Measurements from ENCODE around the gene CALM1. TPM values are rescaled to one million over a fixed set of nuclear protein-coding genes. Genes with fewer than 3 reads are reported as not detected.

CALM1 gene
- total and polyA plus RNA-seq, 4 donors: 490 to 1,141 (median 1,028) TPM

DNA sequence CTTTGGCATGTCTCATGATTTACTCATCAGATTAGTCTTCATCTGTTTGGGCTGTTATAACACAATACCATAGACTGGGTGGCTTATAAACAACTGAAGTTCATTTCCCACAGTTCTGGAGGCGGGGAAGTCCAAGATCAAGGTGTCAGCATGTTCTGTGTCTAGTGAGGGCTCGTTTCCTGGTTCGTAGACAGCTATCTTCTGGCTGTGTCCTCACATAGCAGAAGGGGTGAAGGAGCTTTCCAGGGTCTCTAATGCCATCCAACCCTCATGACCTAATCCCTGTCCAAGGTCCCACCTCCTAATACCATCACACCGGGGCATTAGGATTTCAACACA lies 34.3 kb upstream of the CALM1 start:
- DNase-seq (ENCODE audit: low read depth in 4 of 6, low spot score in 6 of 6): no peak
- Histone ChIP-seq H3K4me1 (ENCODE audit: control insufficient read depth, insufficient read depth, low read length) (no peaks in the 10 kb centered on the region), H3K27ac (ENCODE audit: low read depth, low read length) (no peak overlapping the region), H3K4me3 (ENCODE audit: low read depth, low read length) (no peak overlapping the region), H3K9me3 (ENCODE audit: control insufficient read depth, insufficient read depth, low read length) (no peaks in the 10 kb centered on the region), H3K36me3 (ENCODE audit: control insufficient read depth, insufficient read depth, low read length) (no peaks in the 10 kb centered on the region), H3K27me3 (ENCODE audit: control insufficient read depth, insufficient read depth, low read length) (no peaks in the 10 kb centered on the region)
- 100% methylated on average over 2 of the region's 4 CpGs for WGBS (ENCODE audit: insufficient coverage)

GRCh38 chr14:90368946-90369721 lies 27.7 kb upstream of the CALM1 start:
- WGBS (ENCODE audit: insufficient coverage): 78% methylated on average over 1 of the region's 1 CpG
- Histone ChIP-seq H3K27ac (ENCODE audit: low read depth, low read length) (no peak overlapping the region), H3K27me3 (ENCODE audit: control insufficient read depth, insufficient read depth, low read length) (no peaks in the 10 kb centered on the region)

DNA sequence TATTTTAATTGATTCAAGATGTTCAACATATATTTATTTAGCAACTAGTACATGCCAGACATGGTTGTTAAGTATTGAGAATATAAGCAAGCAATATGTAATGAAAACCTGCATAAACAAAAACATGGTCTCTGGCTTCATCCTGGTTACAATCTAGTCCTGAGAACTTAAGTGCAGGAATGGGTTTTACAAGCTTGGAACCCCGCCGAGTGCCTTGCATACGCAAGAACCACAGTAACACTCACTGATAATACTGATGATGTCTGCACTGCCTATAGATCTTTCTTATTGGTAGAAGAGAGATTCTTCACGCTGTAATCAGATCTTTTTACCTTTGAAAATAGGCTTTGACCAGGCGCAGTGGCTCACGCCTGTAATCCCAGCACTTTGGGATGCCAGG lies 22.9 kb upstream of the CALM1 start:
- Histone ChIP-seq H3K4me3 (ENCODE audit: low read depth, low read length) (no peak overlapping the region), H3K27me3 (ENCODE audit: control insufficient read depth, insufficient read depth, low read length) (no peaks in the 10 kb centered on the region), H3K9me3 (ENCODE audit: control insufficient read depth, insufficient read depth, low read length) (no peaks in the 10 kb centered on the region), H3K4me1 (ENCODE audit: control insufficient read depth, insufficient read depth, low read length) (no peaks in the 10 kb centered on the region), H3K27ac (ENCODE audit: low read depth, low read length) (no peak overlapping the region), H3K36me3 (ENCODE audit: control insufficient read depth, insufficient read depth, low read length) (no peaks in the 10 kb centered on the region)
- no peak for DNase-seq (ENCODE audit: low read depth in 4 of 6, low spot score in 6 of 6)
- 94% methylated on average over 3 of the region's 6 CpGs for WGBS (ENCODE audit: insufficient coverage)

More at GRCh38 chr14:90368946-90369721, 27.7 kb upstream of the CALM1 start:
- H3K4me1 ChIP-seq (ENCODE audit: control insufficient read depth, insufficient read depth, low read length): no peaks in the 10 kb centered on the region
- H3K9me3 ChIP-seq (ENCODE audit: control insufficient read depth, insufficient read depth, low read length): no peaks in the 10 kb centered on the region
- H3K4me3 ChIP-seq (ENCODE audit: low read depth, low read length): no peak overlapping the region
- DNase-seq (ENCODE audit: low read depth in 4 of 6, low spot score in 6 of 6): peak in 1 of 6 donors; percentile 71
- no peaks in the 10 kb centered on the region for H3K36me3 ChIP-seq (ENCODE audit: control insufficient read depth, insufficient read depth, low read length)

GRCh38 chr14:90374813-90375212 lies 22.0 kb upstream of the CALM1 start:
- no peaks in the 10 kb centered on the region for H3K9me3 ChIP-seq (ENCODE audit: control insufficient read depth, insufficient read depth, low read length)

GRCh38 chr14:90375934-90376333 lies 20.9 kb upstream of the CALM1 start:
- no peak overlapping the region for H3K27ac ChIP-seq (ENCODE audit: low read depth, low read length)
- no CpG with 5 or more reads among the region's 4 CpGs for WGBS (ENCODE audit: insufficient coverage)
- no peaks in the 10 kb centered on the region for H3K4me1 ChIP-seq (ENCODE audit: control insufficient read depth, insufficient read depth, low read length)
- no peaks in the 10 kb centered on the region for H3K36me3 ChIP-seq (ENCODE audit: control insufficient read depth, insufficient read depth, low read length)
- no peak overlapping the region for H3K4me3 ChIP-seq (ENCODE audit: low read depth, low read length)
- no peak for DNase-seq (ENCODE audit: low read depth in 4 of 6, low spot score in 6 of 6)
- H3K9me3 ChIP-seq (ENCODE audit: control insufficient read depth, insufficient read depth, low read length): no peaks in the 10 kb centered on the region
- no peaks in the 10 kb centered on the region for H3K27me3 ChIP-seq (ENCODE audit: control insufficient read depth, insufficient read depth, low read length)

More at GRCh38 chr14:90374813-90375212, 22.0 kb upstream of the CALM1 start:
- no peak overlapping the region for H3K27ac ChIP-seq (ENCODE audit: low read depth, low read length)
- no peaks in the 10 kb centered on the region for H3K27me3 ChIP-seq (ENCODE audit: control insufficient read depth, insufficient read depth, low read length)
- no peaks in the 10 kb centered on the region for H3K4me1 ChIP-seq (ENCODE audit: control insufficient read depth, insufficient read depth, low read length)
- WGBS (ENCODE audit: insufficient coverage): 94% methylated on average over 2 of the region's 4 CpGs
- H3K36me3 ChIP-seq (ENCODE audit: control insufficient read depth, insufficient read depth, low read length): no peaks in the 10 kb centered on the region
- H3K4me3 ChIP-seq (ENCODE audit: low read depth, low read length): no peak overlapping the region
- no peak for DNase-seq (ENCODE audit: low read depth in 4 of 6, low spot score in 6 of 6)

DNA sequence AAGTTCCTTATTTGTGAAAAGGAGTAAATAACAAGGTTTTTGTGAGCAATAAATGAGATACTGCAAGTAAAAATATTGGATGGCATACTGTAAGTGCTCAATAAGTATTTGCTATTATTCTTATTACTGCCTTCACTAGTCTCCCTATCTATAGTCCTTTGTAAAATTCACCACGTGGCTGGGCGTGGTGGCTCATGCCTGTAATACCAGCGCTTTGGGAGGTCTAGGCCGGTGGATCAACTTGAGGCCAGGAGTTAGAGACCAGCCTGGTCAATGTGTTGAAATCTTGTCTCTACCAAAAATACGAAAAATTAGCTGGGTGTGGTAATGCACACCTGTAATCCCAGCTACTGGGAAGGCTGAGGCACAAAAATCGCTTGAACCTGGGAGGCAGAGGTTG lies 18.6 kb upstream of the CALM1 start:
- no peaks in the 10 kb centered on the region for H3K9me3 ChIP-seq (ENCODE audit: control insufficient read depth, insufficient read depth, low read length)
- no peak overlapping the region for H3K27ac ChIP-seq (ENCODE audit: low read depth, low read length)
- peaks cover 10% of the 10 kb centered on the region for H3K4me1 ChIP-seq (ENCODE audit: control insufficient read depth, insufficient read depth, low read length)
- H3K36me3 ChIP-seq (ENCODE audit: control insufficient read depth, insufficient read depth, low read length): no peaks in the 10 kb centered on the region
- DNase-seq (ENCODE audit: low read depth in 4 of 6, low spot score in 6 of 6): no peak
- no peak overlapping the region for H3K4me3 ChIP-seq (ENCODE audit: low read depth, low read length)
- 80% methylated on average over 2 of the region's 6 CpGs for WGBS (ENCODE audit: insufficient coverage)
- H3K27me3 ChIP-seq (ENCODE audit: control insufficient read depth, insufficient read depth, low read length): no peaks in the 10 kb centered on the region

DNA sequence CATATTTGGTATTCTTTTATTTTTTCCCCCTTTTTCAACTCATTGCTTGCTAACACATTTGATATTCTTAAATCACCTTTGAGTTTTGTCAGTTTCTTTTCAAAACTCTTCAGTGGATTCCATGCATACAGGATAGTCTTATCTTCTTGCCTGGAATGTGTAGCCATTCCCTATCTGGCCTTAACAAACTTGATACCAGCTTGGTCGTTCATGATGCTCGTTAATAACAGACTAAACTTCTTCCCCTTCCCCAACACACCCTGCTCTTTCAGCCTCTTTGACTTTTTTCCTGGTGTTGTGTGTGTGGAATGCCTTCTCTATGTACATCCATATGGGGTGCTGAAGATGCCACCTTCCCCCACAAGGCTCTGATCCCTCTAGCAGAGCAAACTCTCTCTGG lies 17.7 kb upstream of the CALM1 start:
- H3K36me3 ChIP-seq (ENCODE audit: control insufficient read depth, insufficient read depth, low read length): no peaks in the 10 kb centered on the region
- H3K4me3 ChIP-seq (ENCODE audit: low read depth, low read length): no peak overlapping the region
- no CpG with 5 or more reads among the region's 2 CpGs for WGBS (ENCODE audit: insufficient coverage)
- DNase-seq (ENCODE audit: low read depth in 4 of 6, low spot score in 6 of 6): no peak
- no peak overlapping the region for H3K27ac ChIP-seq (ENCODE audit: low read depth, low read length)
- H3K4me1 ChIP-seq (ENCODE audit: control insufficient read depth, insufficient read depth, low read length): peaks cover 18% of the 10 kb centered on the region
- no peaks in the 10 kb centered on the region for H3K27me3 ChIP-seq (ENCODE audit: control insufficient read depth, insufficient read depth, low read length)
- no peaks in the 10 kb centered on the region for H3K9me3 ChIP-seq (ENCODE audit: control insufficient read depth, insufficient read depth, low read length)

DNA sequence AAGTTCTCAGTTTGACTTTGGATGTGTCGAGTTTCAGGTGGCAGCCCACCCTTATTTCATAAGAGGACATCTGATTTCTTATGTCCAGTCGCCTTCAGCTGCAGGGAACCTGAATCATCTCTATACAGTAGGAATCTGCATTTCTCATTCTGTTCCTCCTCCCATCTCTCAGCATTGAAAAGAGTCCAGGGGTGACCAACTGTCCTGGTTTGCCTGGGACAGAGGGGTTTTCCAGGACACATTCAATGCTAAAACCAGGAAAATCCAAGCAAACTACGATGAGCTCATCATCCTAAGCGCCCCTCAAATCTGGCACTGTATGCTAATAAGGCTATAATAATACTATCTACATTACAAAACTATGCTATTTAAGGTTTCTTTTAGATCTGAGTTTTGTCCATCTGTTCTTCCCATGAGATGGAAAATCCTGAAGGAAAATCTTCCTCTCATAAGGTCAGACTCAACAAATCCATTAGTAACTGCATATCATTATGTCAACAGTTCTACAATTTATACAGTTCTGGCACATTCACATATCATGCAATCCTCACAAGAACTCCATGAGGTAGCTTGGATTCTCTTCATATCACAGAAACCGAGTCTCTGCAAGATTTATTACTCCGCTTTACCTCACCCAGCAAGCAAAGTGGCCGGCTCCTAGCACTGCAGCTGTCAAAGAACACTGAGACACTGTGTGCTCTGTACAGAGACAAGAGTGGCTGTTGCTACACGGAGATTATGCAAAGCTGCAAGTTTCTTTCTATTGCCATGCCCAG lies 15.6 kb upstream of the CALM1 start:
- H3K4me3 ChIP-seq (ENCODE audit: low read depth, low read length): peak overlapping the region; percentile 76
- peaks cover 26% of the 10 kb centered on the region for H3K4me1 ChIP-seq (ENCODE audit: control insufficient read depth, insufficient read depth, low read length)
- peak in 4 of 6 donors; percentile 66 to 94 (median 80) for DNase-seq (ENCODE audit: low read depth in 4 of 6, low spot score in 6 of 6)
- no peaks in the 10 kb centered on the region for H3K27me3 ChIP-seq (ENCODE audit: control insufficient read depth, insufficient read depth, low read length)
- H3K36me3 ChIP-seq (ENCODE audit: control insufficient read depth, insufficient read depth, low read length): no peaks in the 10 kb centered on the region
- 41% methylated on average over 4 of the region's 8 CpGs for WGBS (ENCODE audit: insufficient coverage)
- peak overlapping the region; percentile 100 for H3K27ac ChIP-seq (ENCODE audit: low read depth, low read length)
- H3K9me3 ChIP-seq (ENCODE audit: control insufficient read depth, insufficient read depth, low read length): no peaks in the 10 kb centered on the region

GRCh38 chr14:90381999-90382451 lies 14.8 kb upstream of the CALM1 start:
- DNase-seq (ENCODE audit: low read depth in 4 of 6, low spot score in 6 of 6): peak in 2 of 6 donors; percentile 36 to 89
- no peaks in the 10 kb centered on the region for H3K9me3 ChIP-seq (ENCODE audit: control insufficient read depth, insufficient read depth, low read length)
- peak overlapping the region; percentile 76 for H3K4me3 ChIP-seq (ENCODE audit: low read depth, low read length)
- H3K27ac ChIP-seq (ENCODE audit: low read depth, low read length): peak overlapping the region; percentile 100
- peaks cover 26% of the 10 kb centered on the region for H3K4me1 ChIP-seq (ENCODE audit: control insufficient read depth, insufficient read depth, low read length)
- WGBS (ENCODE audit: insufficient coverage): 8% methylated on average over 11 of the region's 13 CpGs
- H3K27me3 ChIP-seq (ENCODE audit: control insufficient read depth, insufficient read depth, low read length): no peaks in the 10 kb centered on the region
- H3K36me3 ChIP-seq (ENCODE audit: control insufficient read depth, insufficient read depth, low read length): no peaks in the 10 kb centered on the region

Data from spinal cord (tissue), 10 donors.